IMR-90 (cell line): ENCODE results near the gene DYNC1LI2. TPM values are rescaled to one million over a fixed set of nuclear protein-coding genes. Genes with fewer than 3 reads are reported as not detected.

ENCODE experiments used
- ATAC-seq: fragments of 200-7000 bp; cut with Tn5 transposase; 2 replicates; pipeline ENCODE4 v1.9.1; 2020; ENCODE audit warnings: low read depth, mild to moderate bottlenecking, moderate library complexity
- BruUV-seq: library from RNA; stranded (reverse); fragments of 400-500 nt; replicated peaks from 2 replicates; lab custom pipeline; 2021; lab: Mats Ljungman, UMichigan
- CTCF ChIA-PET: fragments of 300-600 bp; formaldehyde crosslinking; extraction: SDS; loops from one replicate; lab custom pipeline; 2021; ENCODE audit warnings: antibody characterized with exemption; lab: Yijun Ruan, JAX
- POLR2A ChIA-PET: fragments of 300-600 bp; sonication (Branson Sonifier 250); formaldehyde crosslinking; loops from one replicate; lab custom pipeline; 2022; ENCODE audit warnings: antibody characterized with exemption; ENCODE audit not compliant: unreplicated experiment; lab: Charles Lee
- DNase-seq: peaks from one replicate; pipeline ENCODE4 v3.0.0; 2013
- H2AFZ ChIP-seq: replicated peaks from 2 replicates; pipeline ENCODE3; 2013; ENCODE audit warnings: low read length, mild to moderate bottlenecking; ENCODE audit not compliant: poor library complexity
- H2AK5ac ChIP-seq: 2 replicates; pipeline ENCODE4 v1.6.1; 2013; ENCODE audit warnings: low read depth, low read length, inconsistent platforms
- H2AK9ac ChIP-seq: replicated peaks from 2 replicates; pipeline ENCODE3; 2013; ENCODE audit warnings: mild to moderate bottlenecking, low read depth, low read length, moderate library complexity; ENCODE audit not compliant: poor library complexity
- H2BK120ac ChIP-seq: 2 replicates; pipeline ENCODE4 v1.6.1; 2013; ENCODE audit warnings: low read depth, low read length, inconsistent platforms
- H2BK15ac ChIP-seq: 3 replicates; pipeline ENCODE4 v1.6.1; 2013; ENCODE audit warnings: low read depth, low read length, inconsistent platforms
- H2BK20ac ChIP-seq: 2 replicates; pipeline ENCODE4 v1.6.1; 2013; ENCODE audit warnings: low read depth, mild to moderate bottlenecking, inconsistent platforms, low read length, moderate library complexity
- H2BK5ac ChIP-seq: 2 replicates; pipeline ENCODE4 v1.6.1; 2013; ENCODE audit warnings: mild to moderate bottlenecking, low read depth, low read length, inconsistent platforms; ENCODE audit not compliant: poor library complexity, severe bottlenecking
- H3K14ac ChIP-seq: replicated peaks from 2 replicates; pipeline ENCODE4 v1.6.1; 2013; ENCODE audit warnings: low read depth, low read length, inconsistent platforms
- H3K18ac ChIP-seq: 2 replicates; pipeline ENCODE4 v1.6.1; 2013; ENCODE audit warnings: low read depth, low read length, control low read depth
- H3K23ac ChIP-seq: 2 replicates; pipeline ENCODE4 v1.6.1; 2013; ENCODE audit warnings: low read depth, low read length, inconsistent platforms
- H3K27ac ChIP-seq: 2 replicates; pipeline ENCODE4 v1.5.1; 2013; ENCODE audit warnings: mild to moderate bottlenecking, control low read depth, low read length; ENCODE audit not compliant: insufficient read depth
- H3K27me3 ChIP-seq: 2 replicates; pipeline ENCODE4 v1.6.1; 2013; ENCODE audit warnings: low read length; ENCODE audit not compliant: control insufficient read depth, insufficient read depth
- H3K36me3 ChIP-seq: 2 replicates; pipeline ENCODE4 v1.6.1; 2013; ENCODE audit warnings: low read length, mixed read lengths; ENCODE audit not compliant: control insufficient read depth, insufficient read depth
- H3K4ac ChIP-seq: 2 replicates; pipeline ENCODE4 v1.6.1; 2013; ENCODE audit warnings: low read depth, low read length, inconsistent platforms
- H3K4me1 ChIP-seq: 2 replicates; pipeline ENCODE4 v1.6.1; 2013; ENCODE audit warnings: low read length, mixed read lengths; ENCODE audit not compliant: control insufficient read depth, insufficient read depth
- H3K4me2 ChIP-seq: 2 replicates; pipeline ENCODE4 v1.6.1; 2013; ENCODE audit warnings: low read depth, mild to moderate bottlenecking, control low read depth, low read length, moderate library complexity
- H3K4me3 ChIP-seq: 2 replicates; pipeline ENCODE4 v1.5.1; 2013; ENCODE audit warnings: low read depth, mild to moderate bottlenecking, control low read depth, low read length, moderate library complexity; ENCODE audit not compliant: insufficient read depth
- H3K56ac ChIP-seq: 2 replicates; pipeline ENCODE4 v1.6.1; 2013; ENCODE audit warnings: low read length, inconsistent platforms; ENCODE audit not compliant: insufficient read depth; ENCODE audit errors: extremely low read depth
- H3K79me1 ChIP-seq, 2 experiments: 2 replicates each; pipeline ENCODE4 v1.6.1; 2013; ENCODE audit warnings: low read length in 2 of 2, inconsistent platforms in 1 of 2, low read depth in 1 of 2
- H3K9ac ChIP-seq: 2 replicates; pipeline ENCODE4 v1.6.1; 2013; ENCODE audit warnings: low read depth, low read length, control low read depth
- H3K9me1 ChIP-seq: 2 replicates; pipeline ENCODE4 v1.6.1; 2013; ENCODE audit warnings: low read length, inconsistent platforms; ENCODE audit not compliant: insufficient read depth
- H3K9me3 ChIP-seq: 2 replicates; pipeline ENCODE4 v1.6.1; 2013; ENCODE audit warnings: low read length; ENCODE audit not compliant: control insufficient read depth, insufficient read depth
- H4K20me1 ChIP-seq: 2 replicates; pipeline ENCODE4 v1.6.1; 2013; ENCODE audit warnings: low read length, inconsistent platforms; ENCODE audit not compliant: insufficient read depth
- H4K5ac ChIP-seq: 2 replicates; pipeline ENCODE4 v1.6.1; 2013; ENCODE audit warnings: mild to moderate bottlenecking, low read depth, low read length, control low read depth
- H4K8ac ChIP-seq, 2 experiments: 2 replicates each; pipeline ENCODE4 v1.6.1; 2013; ENCODE audit warnings: low read depth in 2 of 2, low read length in 2 of 2, control low read depth in 1 of 2, inconsistent platforms in 1 of 2
- H4K91ac ChIP-seq: 2 replicates; pipeline ENCODE4 v1.6.1; 2013; ENCODE audit warnings: low read depth, low read length, inconsistent platforms; ENCODE audit not compliant: insufficient read depth
- BHLHE40 ChIP-seq: fragments of 150-350 bp; IDR thresholded peaks from 2 replicates; pipeline ENCODE4 v1.6.1; 2016; ENCODE audit warnings: mild to moderate bottlenecking, low read depth, low read length
- CEBPB ChIP-seq: IDR thresholded peaks from 2 replicates; pipeline ENCODE4 v1.6.1; 2012; ENCODE audit warnings: low read depth, low read length, improper control_type of control experiment
- CHD1 ChIP-seq: IDR thresholded peaks from 2 replicates; pipeline ENCODE4 v1.6.1; 2012; ENCODE audit warnings: low read depth, low read length, improper control_type of control experiment
- CTCF ChIP-seq: conservative IDR thresholded peaks from 2 replicates; pipeline ENCODE4 v1.5.1; 2012; ENCODE audit warnings: mild to moderate bottlenecking, low read depth, low read length, improper control_type of control experiment
- ELK1 ChIP-seq: fragments of 150-350 bp; IDR thresholded peaks from 2 replicates; pipeline ENCODE4 v1.6.1; 2016; ENCODE audit warnings: low read depth, mild to moderate bottlenecking, low read length, moderate library complexity, borderline replicate concordance
- FOS ChIP-seq: fragments of 150-350 bp; IDR thresholded peaks from 2 replicates; pipeline ENCODE4 v1.6.1; 2016; ENCODE audit warnings: low read depth, low read length
- MAFK ChIP-seq: IDR thresholded peaks from 2 replicates; pipeline ENCODE4 v1.6.1; 2012; ENCODE audit warnings: low read depth, low read length, improper control_type of control experiment
- MAZ ChIP-seq: IDR thresholded peaks from 2 replicates; pipeline ENCODE4 v1.6.1; 2012; ENCODE audit warnings: low read depth, mild to moderate bottlenecking, low read length, improper control_type of control experiment, moderate library complexity, borderline replicate concordance
- MXI1 ChIP-seq: IDR thresholded peaks from 2 replicates; pipeline ENCODE4 v1.6.1; 2012; ENCODE audit warnings: low read depth, mild to moderate bottlenecking, low read length, moderate library complexity, borderline replicate concordance
- POLR2A ChIP-seq: IDR thresholded peaks from 2 replicates; pipeline ENCODE4 v1.6.1; 2012; ENCODE audit warnings: mild to moderate bottlenecking, low read depth, low read length
- RAD21 ChIP-seq: IDR thresholded peaks from 2 replicates; pipeline ENCODE4 v1.6.1; 2012; ENCODE audit warnings: low read length, improper control_type of control experiment
- RCOR1 ChIP-seq: IDR thresholded peaks from 2 replicates; pipeline ENCODE4 v1.6.1; 2012; ENCODE audit warnings: mild to moderate bottlenecking, low read length, improper control_type of control experiment; ENCODE audit not compliant: insufficient replicate concordance
- RFX5 ChIP-seq: IDR thresholded peaks from 2 replicates; pipeline ENCODE4 v1.8.0; 2012; ENCODE audit warnings: low read depth, mild to moderate bottlenecking, low read length, moderate library complexity
- SMC3 ChIP-seq: fragments of 150-350 bp; IDR thresholded peaks from 2 replicates; pipeline ENCODE4 v1.6.1; 2016; ENCODE audit warnings: low read depth, mild to moderate bottlenecking, antibody characterized with exemption, low read length, moderate library complexity
- USF2 ChIP-seq: fragments of 150-350 bp; IDR thresholded peaks from 2 replicates; pipeline ENCODE4 v1.6.1; 2017; ENCODE audit warnings: mild to moderate bottlenecking, antibody characterized with exemption, low read length, low read depth
- WGBS, 2 experiments: methylation state at CpG; one replicate each; pipeline versions ENCODE4 v1.1.5 to v1.1.7; 2013; ENCODE audit warnings: missing lambda C conversion rate in 2 of 2; ENCODE audit not compliant: insufficient read length in 1 of 2; ENCODE audit errors: extremely low coverage in 2 of 2; 5-methylcytosine and 5-hydroxymethylcytosine counted together
- dilution Hi-C: fragments of 300-500 bp; cut with HindIII; formaldehyde crosslinking; loops from one replicate; pipeline ENCODE4 v1.14.3; 2018; ENCODE audit warnings: low sequenced_read_pairs; ENCODE audit not compliant: unreplicated experiment
- in situ Hi-C: fragments of 300-500 bp; cut with MboI; formaldehyde crosslinking; loops from 3 replicates; pipeline ENCODE4 v1.14.3; 2019; ENCODE audit warnings: low sequenced_read_pairs, inconsistent platforms, mixed read lengths
- intact Hi-C: fragments of 100-400 bp; cut with micrococcal nuclease; formaldehyde crosslinking; loops from 2 replicates; pipeline ENCODE4 v1.10.0; 2022
- polyA plus RNA-seq, 3 experiments: library from polyadenylated mRNA; depleted of rRNA; stranded (reverse); fragments of >200 nt; gene quantifications; 2 replicates each; pipeline ENCODE4 v1.2.3, GENCODE V29; 2012; ENCODE audit warnings: low replicate concordance in 1 of 3
- total RNA-seq: library from RNA; depleted of rRNA; stranded (reverse); fragments of >200 nt; gene quantifications from 2 replicates; pipeline ENCODE4 v1.2.3, GENCODE V29; 2012

The DYNC1LI2 gene
- total and polyA plus RNA-seq, 2 of the 4 experiments (the other 2 are of a cell fraction) = 65.3 to 88.4 TPM

- intact Hi-C loops = loop anchor here (5.0 kb wide), 1 partner anchor 139 kb away; no protein-coding TSS in a partner anchor
- no peak overlapping the region for H4K91ac ChIP-seq
- H3K14ac ChIP-seq = no peak overlapping the region
- H2BK20ac ChIP-seq = no peak overlapping the region
- no peak overlapping the region for H2AK9ac ChIP-seq
- no peak overlapping the region for H2AK5ac ChIP-seq
- no peaks in the 10 kb centered on the region for H3K9me3 ChIP-seq
- H2BK5ac ChIP-seq = no peak overlapping the region
- POLR2A ChIA-PET = no interaction called here
- H3K27me3 ChIP-seq = no peaks in the 10 kb centered on the region
- no peaks in the 10 kb centered on the region for H3K9me1 ChIP-seq
- no CpG with 5 or more reads among the region's 3 CpGs for WGBS, 2 experiments
- H3K9ac ChIP-seq = no peak overlapping the region
- H3K4me1 ChIP-seq = no peaks in the 10 kb centered on the region; the same call in 1 of the 2 replicates
- no peak overlapping the region for H2AFZ ChIP-seq
- H3K4ac ChIP-seq = no peak overlapping the region
- H3K4me2 ChIP-seq = no peak overlapping the region
- ATAC-seq = peak; percentile 85
- H3K18ac ChIP-seq = no peak overlapping the region
- 0 out of 4 replicates have a peak overlapping the region, but pooled peaks of 1 of the 2 experiments have one; percentile 8 for H4K8ac ChIP-seq
- no peak overlapping the region for H4K5ac ChIP-seq
- H3K4me3 ChIP-seq = no peak overlapping the region
- no peak overlapping the region for H3K23ac ChIP-seq
- no peak overlapping the region for H3K27ac ChIP-seq
- no peak overlapping the region for H3K56ac ChIP-seq
- in situ Hi-C loops = no loop called here
- DNase-seq = peak; percentile 67
- H2BK120ac ChIP-seq = no peak overlapping the region
- no TSS peak for BruUV-seq
- no peak overlapping the region for H2BK15ac ChIP-seq
- dilution Hi-C loops = no loop called here
- H4K20me1 ChIP-seq = peaks cover 20% of the 10 kb centered on the region; the same call in 1 of the 2 replicates
- H3K36me3 ChIP-seq = peaks cover 77% of the 10 kb centered on the region
- H3K79me1 ChIP-seq = peaks cover 17 to 32% of the 10 kb centered on the region in 2 experiments
- CTCF ChIA-PET = interaction anchor here (0.6 to 2.9 kb wide), 6 partner anchors 9 to 67 kb away, joined by 3 to 10 read pairs (median 4); partner anchors contain the start of gene DYNC1LI2
- no peak for TF ChIP-seq FOS
- peak; percentile 47 for TF ChIP-seq RAD21
- TF ChIP-seq CTCF = peak; percentile 59
- TF ChIP-seq RCOR1 = no peak
- TF ChIP-seq MXI1 = no peak
- no peak for TF ChIP-seq CHD1
- TF ChIP-seq SMC3 = peak; percentile 42
- no peak for TF ChIP-seq RFX5
- no peak for TF ChIP-seq MAFK
- no peak for TF ChIP-seq MAZ
- TF ChIP-seq USF2 = no peak
- TF ChIP-seq POLR2A = no peak
- TF ChIP-seq BHLHE40 = no peak
- TF ChIP-seq ELK1 = no peak
- TF ChIP-seq CEBPB = no peak
Measured at GRCh38 chr16:66728117-66728787, 23.2 kb downstream of the DYNC1LI2 start.
